ENCODE measurements around the gene PITPNB. TPM values are rescaled to one million over a fixed set of nuclear protein-coding genes. Genes with fewer than 3 reads are reported as not detected.

Gene PITPNB
- total RNA-seq, 1 experiment from 2014 or later: 13.4 TPM

DNA sequence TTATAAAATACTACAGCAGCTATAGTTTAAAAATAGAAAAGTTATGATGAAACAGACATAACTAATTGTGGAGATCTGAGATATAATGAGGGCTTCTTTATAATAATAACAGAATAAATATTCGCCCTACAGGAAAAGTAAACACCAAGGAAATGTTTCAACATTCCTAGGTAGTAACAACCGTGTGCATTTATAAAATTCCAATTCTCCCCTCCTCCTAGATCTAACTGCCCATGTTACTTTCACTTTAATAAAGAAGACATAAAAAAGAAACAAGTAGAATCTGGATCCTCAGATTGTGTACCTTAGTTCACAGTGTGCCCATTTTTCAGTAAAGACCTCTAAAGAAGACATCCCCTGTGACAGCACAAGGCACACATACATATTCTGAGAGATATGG, 59.7 kb downstream of the PITPNB start:
- DNase-seq (ENCODE audit: low spot score): no peak

DNA sequence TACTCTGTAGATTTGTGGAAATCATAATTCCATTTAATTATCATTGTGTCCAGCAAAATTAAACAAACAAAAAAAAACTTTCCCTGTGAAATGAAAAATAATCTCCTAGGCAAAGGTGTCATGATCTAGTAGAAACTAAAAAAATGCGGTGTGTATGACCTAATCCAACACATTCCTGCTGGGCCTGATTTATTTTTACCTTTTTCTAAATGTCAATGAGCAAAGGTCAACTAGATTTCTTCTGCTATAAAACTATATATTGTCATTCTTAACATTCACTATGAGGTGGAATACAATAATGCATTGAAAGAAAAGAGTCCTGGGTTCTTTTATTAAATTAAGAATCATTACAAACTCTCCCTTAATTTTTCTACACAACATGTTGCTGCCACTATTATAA, 60.4 kb downstream of the PITPNB start:
- DNase-seq (ENCODE audit: low spot score): no peak

DNA sequence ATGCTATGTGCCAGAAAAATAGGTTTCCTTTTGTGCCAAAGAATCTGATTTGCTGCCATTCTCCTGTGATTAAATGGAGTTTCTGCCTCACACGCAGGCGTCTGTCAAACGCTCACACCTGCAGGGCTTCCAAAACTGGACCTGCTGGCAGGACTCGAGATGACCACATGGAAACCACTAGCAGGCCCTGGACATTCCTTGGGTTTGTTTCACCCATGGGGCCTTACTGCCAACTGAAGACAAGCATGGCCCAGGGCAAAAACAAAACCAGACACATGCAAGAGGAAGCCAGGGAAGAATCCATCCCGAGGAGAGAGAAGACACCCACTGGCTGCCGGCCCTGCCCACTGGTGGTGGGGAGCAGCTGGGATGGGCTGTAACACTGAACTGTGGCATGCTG, 61.6 kb downstream of the PITPNB start:
- DNase-seq (ENCODE audit: low spot score): no peak

DNA sequence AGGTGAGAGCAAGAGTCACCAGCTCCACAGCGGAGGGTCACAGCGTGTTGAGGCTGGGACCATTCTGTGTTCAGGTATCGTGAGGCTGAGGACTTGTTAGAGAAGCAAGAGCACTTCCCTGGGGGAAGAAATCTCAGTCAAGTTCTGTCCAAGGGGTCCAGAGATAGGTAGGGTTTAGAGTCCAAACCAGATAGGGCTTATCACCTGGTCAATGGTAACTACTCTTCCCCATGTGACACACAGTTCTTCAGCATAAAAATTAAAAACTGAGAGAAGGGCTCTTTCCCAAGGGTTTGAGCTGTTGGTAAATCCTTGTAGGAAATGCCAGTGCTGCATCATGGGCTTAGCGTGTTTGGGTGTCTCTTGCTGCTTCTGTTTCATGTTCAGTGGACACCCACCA, 62.7 kb downstream of the PITPNB start:
- no peak for DNase-seq (ENCODE audit: low spot score)

DNA sequence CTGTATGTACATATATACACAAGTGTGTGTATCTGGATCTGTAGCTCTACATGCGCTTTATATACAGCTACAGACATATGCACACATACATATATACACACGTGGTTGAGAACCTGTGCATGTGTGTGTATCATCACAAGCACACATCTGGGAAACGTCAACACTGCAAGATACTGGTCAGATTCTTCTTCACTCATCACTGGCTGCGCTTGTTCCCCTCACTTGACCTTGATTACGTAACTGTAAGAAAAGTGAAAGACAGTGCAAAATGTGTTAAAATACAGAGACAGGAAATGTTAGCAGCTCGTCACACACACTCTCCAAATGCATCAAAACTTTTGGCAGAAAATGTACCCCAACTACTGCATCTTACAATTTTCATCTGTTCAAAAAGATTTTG, 65.6 kb downstream of the PITPNB start:
- DNase-seq (ENCODE audit: low spot score): no peak

DNA sequence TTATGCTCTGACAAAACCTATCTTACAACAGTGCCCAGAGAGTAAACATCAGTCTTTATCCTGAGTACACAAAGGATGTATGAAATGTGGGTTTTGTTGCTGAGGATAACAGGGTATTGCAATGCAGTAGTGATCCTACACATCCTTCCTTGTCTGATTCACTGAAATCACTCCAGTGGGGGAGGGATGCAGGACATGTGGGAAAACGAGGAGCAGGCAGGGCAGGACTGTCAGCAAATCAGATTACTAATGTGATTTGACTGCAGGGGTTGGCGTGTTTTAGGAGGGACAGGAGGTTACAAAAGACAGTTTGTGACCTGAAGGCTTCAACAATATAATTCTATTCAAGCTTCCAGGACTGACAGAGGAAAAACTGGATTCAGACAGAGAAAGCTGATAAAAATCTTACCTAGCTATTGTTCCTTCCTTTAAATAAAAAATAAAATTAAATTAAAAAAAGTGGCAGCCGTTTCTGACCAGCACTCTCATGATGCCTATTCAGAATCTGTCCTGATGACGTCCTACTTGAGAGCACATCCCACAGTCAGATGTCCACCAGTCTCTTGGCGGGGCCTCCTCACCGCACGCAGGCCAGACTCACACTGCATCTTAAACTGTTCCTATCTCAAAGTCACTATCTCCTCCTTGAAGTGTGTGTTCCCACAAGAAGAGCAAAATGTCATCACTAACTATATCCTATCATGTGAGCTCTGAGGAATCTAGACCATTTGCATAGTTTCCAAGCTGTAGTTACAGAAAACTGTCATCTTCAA, 66.9 kb downstream of the PITPNB start:
- DNase-seq (ENCODE audit: low spot score): no peak

DNA sequence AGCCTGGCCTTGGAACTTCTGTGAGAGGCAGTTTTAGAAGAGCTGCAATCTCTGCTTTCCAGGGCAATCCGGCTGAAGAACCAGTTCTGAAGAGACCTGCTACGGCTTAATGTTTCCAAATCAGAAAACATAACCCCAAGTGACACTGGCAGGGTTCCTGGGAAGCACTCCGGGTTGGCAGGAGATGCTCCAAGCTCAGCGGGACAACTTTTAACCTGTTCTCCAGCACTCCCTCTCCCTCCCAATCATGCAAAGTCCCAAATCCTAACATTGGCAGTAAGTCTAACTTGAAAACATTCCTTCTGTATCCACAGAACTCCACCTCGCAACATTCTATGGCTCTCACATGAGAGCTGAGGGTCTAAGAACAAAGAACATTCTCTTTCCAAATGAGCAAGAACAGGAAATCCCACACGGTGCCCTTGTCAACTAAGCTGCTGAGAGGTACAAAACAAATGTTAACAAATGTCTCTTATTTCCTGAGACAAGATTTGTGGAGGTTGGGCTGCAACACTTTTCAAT, 69.0 kb downstream of the PITPNB start:
- no peak for DNase-seq (ENCODE audit: low spot score)

DNA sequence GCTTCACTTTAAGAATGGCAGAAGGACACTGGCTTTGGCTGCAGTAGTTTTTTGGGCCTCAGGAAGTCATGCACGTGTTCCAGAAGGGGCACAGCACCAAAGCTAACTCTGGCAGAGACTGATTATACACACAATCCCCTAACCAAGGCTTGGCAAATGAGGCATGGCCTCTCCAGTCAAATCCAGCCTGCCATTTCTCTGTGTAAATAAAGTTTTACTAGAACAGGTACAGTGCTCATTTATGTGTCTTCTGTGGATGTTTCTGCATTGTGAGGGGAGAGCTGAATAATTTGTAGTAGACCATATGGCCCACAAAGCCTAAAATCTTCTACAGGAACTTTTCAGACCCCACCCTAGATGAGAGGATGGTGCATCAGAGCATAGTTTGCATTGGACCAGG, 71.1 kb downstream of the PITPNB start:
- DNase-seq (ENCODE audit: low spot score): no peak

DNA sequence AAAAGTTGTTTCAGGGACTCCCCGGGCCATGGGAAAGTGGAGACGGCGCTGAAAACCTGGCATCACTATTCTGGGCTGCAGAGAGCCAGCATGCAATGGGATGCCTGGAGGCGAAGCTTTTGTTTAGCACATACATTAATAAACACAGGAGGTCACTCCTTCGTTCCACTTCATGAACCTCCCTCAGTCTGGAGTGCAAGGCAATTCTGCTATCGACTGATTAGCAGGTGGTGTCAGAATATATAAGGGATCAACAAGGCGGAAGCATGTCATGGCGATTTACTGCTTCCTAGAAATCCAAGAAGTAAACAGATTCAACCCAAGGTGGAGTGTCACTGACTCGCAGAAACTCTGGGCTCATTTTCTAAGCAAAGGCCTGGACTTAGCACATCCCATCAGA, 72.1 kb downstream of the PITPNB start:
- no peak for DNase-seq (ENCODE audit: low spot score)

DNA sequence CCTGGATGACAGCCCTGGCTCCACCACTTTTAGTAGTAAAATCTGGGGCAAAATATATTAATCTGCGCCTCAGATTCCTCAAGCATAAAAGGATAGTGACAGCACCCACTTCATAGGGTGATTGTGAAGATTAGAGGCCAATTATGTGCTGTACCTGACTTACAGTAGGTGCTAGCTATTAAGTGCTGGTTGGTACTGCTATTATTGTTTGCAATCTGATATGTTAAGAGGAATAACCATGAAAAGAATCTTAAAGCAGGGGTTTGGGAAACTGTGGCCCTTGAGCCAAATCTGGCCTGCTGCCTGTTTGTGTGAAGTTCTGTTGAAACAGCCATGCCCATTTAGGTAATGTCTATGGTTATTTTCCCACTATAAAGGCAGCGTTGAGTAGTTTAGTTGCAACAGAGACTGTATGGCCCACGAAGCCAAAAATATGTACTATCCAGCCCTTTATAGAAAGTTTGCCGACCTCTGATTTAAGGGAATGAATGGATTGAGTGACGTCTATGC, 72.8 kb downstream of the PITPNB start:
- no peak for DNase-seq (ENCODE audit: low spot score)

DNA sequence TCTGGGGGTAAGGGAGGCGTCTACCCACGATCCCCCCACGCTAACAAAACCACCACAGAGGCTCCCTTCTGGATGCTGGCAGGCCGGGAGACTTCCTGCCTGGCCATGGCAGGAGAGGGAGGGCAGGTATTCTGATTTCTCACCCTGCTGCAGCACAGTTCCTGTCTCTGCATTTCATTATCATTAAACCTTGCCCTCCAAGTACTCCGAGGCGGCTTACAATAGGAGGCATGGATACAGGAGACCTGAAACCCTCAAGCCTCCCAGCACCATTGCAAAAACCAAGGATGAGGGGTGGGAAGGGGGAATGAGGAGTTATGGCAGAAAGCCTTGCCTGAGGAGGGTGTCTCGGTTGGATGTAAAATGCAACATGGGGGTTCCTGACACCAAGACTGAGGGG, 73.4 kb downstream of the PITPNB start:
- no peak for DNase-seq (ENCODE audit: low spot score)

DNA sequence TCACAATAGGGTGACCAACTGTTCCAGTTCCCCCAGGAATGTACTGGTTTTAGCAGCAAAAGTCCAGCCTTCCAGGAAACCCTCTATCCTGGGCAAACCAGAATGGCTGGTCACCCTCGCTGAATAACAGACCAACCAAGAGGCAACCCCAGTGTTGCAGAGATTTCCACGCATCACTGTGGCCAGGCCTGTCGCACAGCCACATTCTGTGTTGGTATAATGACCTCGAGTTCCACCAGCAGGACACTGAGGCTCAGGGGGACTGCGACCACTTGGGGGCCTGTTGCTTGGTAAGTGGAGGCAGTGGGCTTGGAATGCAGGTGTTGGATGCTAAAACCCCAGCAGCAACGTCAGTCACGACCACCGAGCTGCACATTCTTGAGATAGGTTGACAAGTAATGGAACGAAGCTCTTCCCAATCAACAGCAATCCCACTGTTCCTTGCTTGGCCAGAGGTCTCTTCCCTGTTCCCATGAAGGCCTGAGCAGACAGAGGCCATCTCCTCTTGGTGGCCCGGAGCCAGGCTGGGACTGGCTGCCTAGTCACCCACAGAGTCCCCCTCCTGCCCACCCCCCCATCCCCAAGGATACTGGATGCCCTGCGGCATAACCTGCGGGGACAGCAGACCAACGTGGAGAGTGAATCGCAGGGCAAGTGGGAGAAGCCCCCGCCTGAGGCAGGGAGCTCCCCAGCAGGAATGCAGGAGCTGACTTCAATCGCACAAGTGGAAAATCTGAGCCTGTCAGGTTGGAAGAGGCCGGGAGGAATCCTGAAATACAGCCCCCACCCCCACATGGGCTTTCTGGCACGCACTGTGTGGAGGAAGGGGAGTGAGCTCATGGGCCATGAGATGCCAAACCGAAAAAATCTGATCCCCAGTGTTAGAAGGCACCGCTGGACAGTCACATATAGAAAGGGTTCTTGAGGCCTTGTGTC, 74.1 kb downstream of the PITPNB start:
- no peak for DNase-seq (ENCODE audit: low spot score)

DNA sequence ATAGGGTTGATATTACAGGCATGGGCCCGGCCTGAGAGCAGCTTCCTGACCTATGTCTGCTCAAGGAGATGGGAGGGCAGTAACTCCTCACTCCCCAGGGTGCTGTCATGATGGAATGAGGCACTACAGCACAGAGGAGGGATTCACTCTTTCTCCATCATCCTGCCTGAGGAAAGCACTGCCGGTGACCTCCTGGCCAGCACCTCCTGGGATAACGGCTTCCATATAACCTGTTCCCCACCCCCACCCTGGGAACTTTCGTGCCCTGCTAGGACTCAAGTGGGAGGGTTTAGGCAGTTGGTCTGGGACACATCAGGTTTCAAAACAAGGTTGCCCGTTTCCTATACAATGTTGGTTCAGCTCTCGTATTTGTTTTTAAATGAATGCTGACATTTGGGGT, 74.8 kb downstream of the PITPNB start:
- no peak for DNase-seq (ENCODE audit: low spot score)

DNA sequence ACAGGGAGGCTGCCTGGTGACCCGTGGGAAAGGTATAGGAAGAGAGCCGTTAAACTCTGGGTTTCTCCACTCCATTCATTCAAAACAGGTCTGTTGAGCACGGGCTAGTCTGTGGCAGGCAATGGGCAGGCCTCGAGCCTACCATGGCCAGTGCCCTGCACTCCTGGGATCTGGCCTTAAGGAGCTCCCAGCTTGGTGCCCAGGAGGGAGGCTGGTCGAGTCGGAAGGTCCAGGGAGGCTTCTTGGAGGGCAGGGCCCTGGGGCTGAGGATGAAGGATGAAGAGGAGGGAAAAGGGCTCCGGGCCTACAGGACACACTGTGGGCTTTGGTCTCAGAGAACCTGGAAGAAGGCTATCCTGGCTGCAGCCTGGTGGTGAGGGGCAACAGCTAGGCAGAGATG, 75.6 kb downstream of the PITPNB start:
- no peak for DNase-seq (ENCODE audit: low spot score)

DNA sequence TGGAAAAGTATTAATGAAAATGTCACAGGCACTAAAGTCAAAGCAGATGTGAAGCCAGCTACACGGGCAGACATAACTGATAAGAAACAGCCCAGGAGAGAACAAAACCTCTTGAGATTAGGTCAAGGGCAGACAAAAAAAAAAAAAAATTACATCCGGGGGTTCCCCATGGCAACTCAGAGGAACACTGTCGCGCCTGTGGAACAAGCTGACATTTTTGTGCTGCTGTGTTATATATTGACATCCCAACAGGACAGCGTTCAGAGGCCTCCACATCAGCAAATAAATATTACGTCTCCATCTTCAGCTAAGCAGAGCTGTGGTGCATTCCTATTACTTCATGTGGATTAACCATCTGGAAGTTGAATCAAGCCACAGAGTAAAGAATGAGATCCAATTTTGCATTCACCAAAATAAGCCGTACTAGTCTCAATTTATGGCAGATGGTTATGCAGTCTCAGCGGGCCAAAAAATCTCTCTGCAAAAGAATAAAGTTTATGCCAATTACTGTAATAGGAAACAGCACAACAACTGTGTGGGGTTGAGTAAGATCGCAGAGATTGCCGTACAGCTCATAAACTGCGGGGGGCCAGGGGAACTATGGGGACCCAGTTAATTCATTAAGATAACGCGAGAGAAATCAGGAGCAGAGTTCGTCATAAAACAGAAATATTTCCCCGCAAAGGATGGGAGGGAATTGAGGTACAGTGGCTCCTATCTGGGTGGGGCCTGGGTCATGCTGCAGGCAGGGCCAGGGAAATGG, 76.2 kb downstream of the PITPNB start:
- no peak for DNase-seq (ENCODE audit: low spot score)

DNA sequence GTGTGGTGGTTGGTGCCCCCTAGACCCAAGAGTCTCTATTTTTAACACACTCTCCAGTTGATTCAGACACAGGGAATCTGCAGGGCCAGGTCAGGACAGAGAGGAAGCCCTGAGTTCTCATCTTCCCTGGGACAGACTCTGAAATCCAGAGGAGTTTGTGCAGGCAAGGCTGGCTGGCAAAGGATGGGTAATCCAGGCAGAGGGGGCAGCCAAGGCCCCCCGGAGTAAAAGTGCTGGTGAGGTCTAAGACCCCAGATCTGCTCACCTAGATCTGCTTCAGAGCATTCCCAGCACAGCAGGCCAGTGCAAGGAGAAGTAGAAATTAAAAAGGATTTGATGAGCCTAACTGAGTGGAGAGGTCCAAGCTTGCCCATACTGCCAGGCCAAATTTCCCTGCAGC, 76.9 kb downstream of the PITPNB start:
- DNase-seq (ENCODE audit: low spot score): no peak

DNA sequence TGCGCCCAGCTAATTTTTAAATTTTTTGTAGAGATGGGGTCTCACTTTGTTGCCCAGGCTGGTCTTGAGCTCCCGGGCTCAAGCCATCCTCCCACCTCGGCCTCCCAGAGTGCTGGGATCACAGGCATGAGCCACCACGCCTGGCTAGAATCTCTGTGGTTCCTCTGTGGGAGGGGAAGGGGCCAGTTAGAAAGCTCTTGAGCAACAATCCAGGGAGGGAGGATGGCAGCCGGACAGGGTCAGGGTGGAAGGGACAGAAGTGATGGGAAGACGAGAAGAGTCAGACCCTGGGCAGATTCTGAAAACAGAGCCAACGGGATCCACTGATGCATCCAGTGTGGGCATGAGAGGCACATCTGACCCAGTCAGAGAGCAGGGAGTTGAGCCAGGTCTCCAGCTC, 78.6 kb downstream of the PITPNB start:
- no peak for DNase-seq (ENCODE audit: low spot score)

DNA sequence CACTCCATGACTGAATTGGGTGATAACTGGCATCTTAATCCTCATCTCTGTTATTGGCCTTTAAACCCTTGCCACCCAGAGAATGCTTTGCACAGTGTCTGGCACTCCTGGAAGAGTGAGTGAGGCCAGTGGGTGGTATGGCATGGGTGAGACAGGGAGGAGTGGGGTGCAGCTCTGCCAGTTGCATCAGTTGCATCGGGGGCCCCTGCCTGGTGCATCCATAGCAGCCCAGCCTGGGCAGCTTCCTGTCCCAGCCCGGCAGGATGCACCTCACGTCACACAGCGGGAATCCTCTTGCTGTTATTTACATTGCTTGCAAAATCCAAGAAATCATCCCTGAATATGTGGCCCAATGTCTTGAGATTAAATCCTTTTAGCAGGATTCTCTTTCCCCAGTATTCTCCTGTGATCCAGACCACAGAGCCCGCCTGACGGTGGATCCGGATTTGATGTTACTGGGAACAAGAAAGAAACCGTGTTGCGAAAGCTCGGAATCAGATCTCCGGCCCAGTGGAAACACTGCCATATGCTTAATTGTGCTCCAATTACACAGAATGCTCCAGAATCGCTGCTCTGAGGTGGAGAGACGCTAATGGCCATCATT, 79.9 kb downstream of the PITPNB start:
- no peak for DNase-seq (ENCODE audit: low spot score)

DNA sequence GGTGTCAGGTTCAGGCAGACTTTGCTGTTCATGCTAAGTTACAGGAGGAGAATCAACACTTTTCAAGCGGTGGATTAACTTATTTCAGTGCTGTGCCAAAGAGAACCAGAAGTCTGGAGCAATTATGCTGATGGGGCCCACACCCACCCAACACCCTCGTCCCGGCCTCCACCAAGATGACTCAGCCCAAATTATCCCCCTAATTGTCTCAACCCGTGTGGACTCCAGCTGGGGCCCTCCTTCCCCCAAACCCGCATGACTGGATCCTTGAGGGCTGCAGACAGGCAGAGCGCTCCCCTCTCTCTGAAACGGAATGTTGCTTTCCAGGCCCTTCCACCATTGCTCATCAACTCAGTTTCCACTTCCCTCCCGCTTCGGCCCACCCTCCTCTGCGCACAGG, 82.9 kb downstream of the PITPNB start:
- no peak for DNase-seq (ENCODE audit: low spot score)

DNA sequence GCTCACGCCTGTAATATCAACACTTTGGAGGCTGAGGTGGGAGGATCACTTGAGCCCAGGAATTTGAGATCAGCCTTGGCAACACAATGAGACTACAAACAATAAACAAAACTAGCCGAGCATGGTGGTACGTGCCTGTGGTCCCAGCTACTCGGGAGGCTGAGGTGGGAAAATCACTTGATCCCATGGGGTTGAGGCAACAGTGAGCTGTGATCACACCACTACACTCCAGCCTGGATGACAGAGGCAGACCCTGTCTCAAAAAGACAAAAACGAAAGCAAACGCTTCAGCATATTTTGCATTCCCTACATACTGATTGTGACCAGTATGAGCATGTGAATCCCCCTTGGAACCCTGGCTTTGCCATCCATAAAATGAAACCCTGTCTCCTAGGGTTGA, 83.6 kb downstream of the PITPNB start:
- DNase-seq (ENCODE audit: low spot score): no peak

DNA sequence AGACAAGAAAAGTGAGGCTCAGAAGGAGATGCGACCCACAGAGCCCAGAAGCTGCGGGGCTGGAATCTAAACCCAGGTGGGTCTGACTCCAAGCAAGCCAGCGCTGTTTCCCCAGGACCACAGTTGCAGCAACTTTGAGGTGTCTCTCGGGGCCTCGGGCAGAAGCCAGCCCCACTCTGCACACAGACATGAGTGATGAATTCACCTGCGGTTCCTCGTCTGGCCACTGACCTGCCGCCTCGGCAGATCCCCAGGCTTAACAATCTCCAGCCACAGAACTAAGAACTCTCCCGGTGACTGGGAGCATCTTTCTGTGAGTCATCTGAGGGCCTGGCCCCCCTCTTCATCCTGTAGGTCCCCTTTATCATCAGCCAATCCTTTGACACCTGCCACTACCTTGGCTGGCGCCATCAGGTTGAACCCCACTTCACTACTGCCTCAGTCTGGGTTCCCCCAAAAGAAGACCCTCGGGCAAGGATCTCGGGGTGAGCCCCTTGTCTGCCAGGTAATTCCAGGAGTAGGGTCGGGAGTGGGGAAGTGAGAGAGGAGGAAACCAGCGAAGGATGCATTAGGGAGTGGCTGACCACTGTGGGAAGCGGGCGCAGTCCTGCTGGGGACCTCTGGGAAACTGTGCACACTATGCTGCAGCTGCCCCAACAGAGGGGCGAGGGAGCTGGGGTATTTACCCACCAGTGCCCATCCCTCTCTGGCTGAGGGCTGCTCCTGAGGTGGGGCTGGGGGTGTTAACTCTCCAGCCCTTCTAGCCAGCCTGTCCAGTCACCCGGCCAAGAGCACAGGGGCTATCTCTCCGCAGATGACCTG, 84.5 kb downstream of the PITPNB start:
- no peak for DNase-seq (ENCODE audit: low spot score)

Data from A172 (cell line).